ENCODE measurements around the gene ATF4.

DNA sequence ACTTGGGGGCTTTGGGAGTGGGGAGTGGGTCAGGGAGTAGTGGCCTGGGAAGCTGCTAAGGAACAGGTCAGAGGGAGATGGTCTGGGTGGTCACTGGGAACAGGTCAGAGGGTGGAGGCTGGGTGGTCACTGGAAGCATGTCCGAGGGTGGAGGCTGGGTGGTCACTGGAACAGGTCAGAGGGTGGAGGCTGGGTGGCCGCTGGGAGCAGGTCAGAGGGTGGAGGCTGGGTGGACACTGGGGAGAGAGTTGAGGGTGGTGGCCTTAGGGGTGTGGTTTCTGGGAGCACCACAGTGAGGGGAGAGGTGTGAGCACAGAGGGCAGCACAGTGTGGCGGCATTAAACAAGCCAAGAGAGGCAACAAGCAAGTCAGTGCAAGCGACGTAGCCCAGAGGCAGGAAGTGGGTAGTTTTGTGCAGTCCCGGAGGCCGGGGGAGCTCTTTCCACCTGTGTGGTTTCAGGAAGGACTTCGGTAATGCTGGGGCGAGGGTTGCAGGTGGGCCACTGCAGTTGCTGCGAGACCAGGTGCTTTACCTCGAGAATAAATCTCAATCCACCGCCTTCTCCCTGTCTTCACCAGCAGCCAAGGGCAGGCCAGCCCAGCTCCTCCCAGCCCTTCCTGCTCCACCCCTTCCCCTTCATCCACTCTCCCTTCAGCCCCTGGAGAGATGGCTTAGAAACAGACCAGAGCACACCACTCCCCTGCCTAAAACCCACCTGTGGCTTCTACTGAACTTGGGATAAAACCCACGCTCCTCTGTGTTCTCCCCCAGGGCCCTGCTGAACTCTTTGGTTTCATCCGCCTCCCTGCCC lies 47.0 kb downstream of the ATF4 start:
- no peak for TF ChIP-seq CTCF (IDR thresholded peaks at IDR 0.05; ENCODE audit: extremely low read depth in 1 of 2, insufficient read depth in 1 of 2, low read depth in 1 of 2, low read length in 2 of 2)
- no peak for TF ChIP-seq POLR2AphosphoS5 (IDR thresholded peaks at IDR 0.05; ENCODE audit: insufficient read depth, low read depth, low read length)
- no peak for TF ChIP-seq JUN (IDR thresholded peaks at IDR 0.05; ENCODE audit: borderline replicate concordance, insufficient read depth, insufficient read length, low read depth)
- no peak for TF ChIP-seq POLR2A (IDR thresholded peaks at IDR 0.05; ENCODE audit: low read depth, low read length)
- no peak for TF ChIP-seq EZH2 (IDR thresholded peaks at IDR 0.05; ENCODE audit: borderline replicate concordance, low read depth, low read length, severe bottlenecking)
- TF ChIP-seq GATA2 (IDR thresholded peaks at IDR 0.05; ENCODE audit: insufficient read depth, insufficient read length, low read depth, low read length), result no peak
- no peak for TF ChIP-seq FOS (IDR thresholded peaks at IDR 0.05; ENCODE audit: borderline replicate concordance, insufficient read depth, low read length)
